GM12878 (cell line): ENCODE results near the gene LIG4. TPM values are rescaled to one million over a fixed set of nuclear protein-coding genes. Genes with fewer than 3 reads are reported as not detected.

Source experiments
- polyA plus RNA-seq, 11 experiments: library from polyadenylated mRNA; depleted of rRNA in 4 of 11; unstranded in 6 of 11; stranded (reverse) in 5 of 11; fragments of >200 nt; fragmentation: Nextera tagmentation in 4 of 11; fragmentation: Illumina TruSeq in 1 of 11; extraction: Ambion mirVana in 4 of 11; extraction: Trizol in 1 of 11; gene quantifications; 1 replicate in 1 of 11; 2 replicates in 10 of 11; pipeline versions ENCODE4 v1.2.1 to v1.2.3, GENCODE V29; 2011 to 2016; ENCODE audit warnings: inconsistent platforms in 2 of 11, missing spikeins in 2 of 11, low read depth in 1 of 11
- total RNA-seq, 4 experiments: library from RNA; depleted of rRNA in 3 of 4; stranded (reverse); fragments of >200 nt in 3 of 4; fragmentation: Illumina TruSeq in 1 of 4; extraction: Trizol in 1 of 4; gene quantifications; 2 replicates each; pipeline versions ENCODE4 v1.2.1 to v1.2.3, GENCODE V29; 2013 to 2021

Gene LIG4
- total and polyA plus RNA-seq, 10 of the 15 experiments (the other 5 are each of a cell fraction or from before 2014, with no cell fraction given): 2.3 to 15.0 (median 8.5) TPM

Other genes with a start within 250 kb of the LIG4 start
- gene ABHD13, start 2.9 kb upstream of the LIG4 start, total RNA-seq (2014; rRNA removed): 6.9 and 10.9 TPM in 2 replicates
- 5.5 and 5.7 TPM in 2 replicates for gene ABHD13, start 2.9 kb upstream of the LIG4 start, total RNA-seq (2014; rRNA removed; fragmentation: Illumina TruSeq; extraction: Trizol)
- gene ABHD13, start 2.9 kb upstream of the LIG4 start, total RNA-seq (2021): 6.5 and 6.8 TPM in 2 replicates
- 10.7 and 15.9 TPM in 2 replicates for gene ABHD13, start 2.9 kb upstream of the LIG4 start, polyA plus RNA-seq (2011; rRNA removed)
- 7.6 and 12.1 TPM in 2 replicates for gene ABHD13, start 2.9 kb upstream of the LIG4 start, polyA plus RNA-seq (2014; fragmentation: Illumina TruSeq; extraction: Trizol)
- gene ABHD13, start 2.9 kb upstream of the LIG4 start, polyA plus RNA-seq (2014; fragmentation: Nextera tagmentation; extraction: Ambion mirVana): 1 to 10 TPM; 3.2 to 3.9 TPM
- gene ABHD13, start 2.9 kb upstream of the LIG4 start, polyA plus RNA-seq (2014; rRNA removed): 4.8 and 6.1 TPM in 2 replicates
- 10 to 100 TPM in 1 of 2 experiments, 1 to 10 TPM in 1; 6.4 to 10.2 TPM for gene ABHD13, start 2.9 kb upstream of the LIG4 start, polyA plus RNA-seq (2016; fragmentation: Nextera tagmentation; extraction: Ambion mirVana)
- 16.9 and 18.6 TPM in 2 replicates for gene TNFSF13B, start 54.2 kb upstream of the LIG4 start, total RNA-seq (2014; rRNA removed)
- 11.0 and 11.7 TPM in 2 replicates for gene TNFSF13B, start 54.2 kb upstream of the LIG4 start, total RNA-seq (2014; rRNA removed; fragmentation: Illumina TruSeq; extraction: Trizol)
- 12.1 and 12.7 TPM in 2 replicates for gene TNFSF13B, start 54.2 kb upstream of the LIG4 start, total RNA-seq (2021)
- gene TNFSF13B, start 54.2 kb upstream of the LIG4 start, polyA plus RNA-seq (2011; rRNA removed): 64.2 and 84.9 TPM in 2 replicates
- 13.4 and 16.7 TPM in 2 replicates for gene TNFSF13B, start 54.2 kb upstream of the LIG4 start, polyA plus RNA-seq (2014; fragmentation: Illumina TruSeq; extraction: Trizol)
- 10 to 100 TPM; 12.5 to 32.0 TPM for gene TNFSF13B, start 54.2 kb upstream of the LIG4 start, polyA plus RNA-seq (2014; fragmentation: Nextera tagmentation; extraction: Ambion mirVana)
- gene TNFSF13B, start 54.2 kb upstream of the LIG4 start, polyA plus RNA-seq (2014; rRNA removed): 18.7 and 23.8 TPM in 2 replicates
- 10 to 100 TPM; 15.5 to 20.1 TPM for gene TNFSF13B, start 54.2 kb upstream of the LIG4 start, polyA plus RNA-seq (2016; fragmentation: Nextera tagmentation; extraction: Ambion mirVana)